ENCODE results near the gene CASQ2. TPM values are rescaled to one million over a fixed set of nuclear protein-coding genes. Genes with fewer than 3 reads are reported as not detected.

The CASQ2 gene
- total RNA-seq, 4 donors from 2014 or later = 1.5 to 30.2 (median 7.8) TPM

DNA sequence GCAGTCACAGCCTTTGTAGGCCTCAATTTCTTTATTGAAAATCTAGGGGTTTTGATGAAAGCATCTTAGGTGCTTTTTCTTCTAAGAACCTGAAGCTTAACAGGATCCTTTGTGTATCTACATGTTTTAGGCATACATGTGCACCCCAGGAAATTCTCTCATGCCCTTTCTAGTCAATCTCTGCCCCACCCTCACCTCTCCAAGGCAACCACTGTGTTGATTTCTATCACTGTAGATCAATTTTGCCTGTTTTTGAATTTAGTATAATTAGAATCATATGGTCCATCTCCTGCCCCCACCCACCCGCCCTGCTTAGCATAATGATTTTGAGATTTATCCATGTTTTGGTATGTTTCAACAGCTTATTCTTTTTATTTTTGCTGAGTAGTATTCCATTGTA lies 107.4 kb downstream of the CASQ2 start:
- Histone ChIP-seq H3K27ac (no peak overlapping the region), H3K27me3 (no peaks in the 10 kb centered on the region), H3K4me1 (no peaks in the 10 kb centered on the region), H3K9me3 (no peaks in the 10 kb centered on the region), H3K36me3 (no peaks in the 10 kb centered on the region), H3K4me3 (no peak overlapping the region)
- TF ChIP-seq POLR2A (IDR thresholded peaks at IDR 0.05) = no peak
- TF ChIP-seq, protein P1, sequence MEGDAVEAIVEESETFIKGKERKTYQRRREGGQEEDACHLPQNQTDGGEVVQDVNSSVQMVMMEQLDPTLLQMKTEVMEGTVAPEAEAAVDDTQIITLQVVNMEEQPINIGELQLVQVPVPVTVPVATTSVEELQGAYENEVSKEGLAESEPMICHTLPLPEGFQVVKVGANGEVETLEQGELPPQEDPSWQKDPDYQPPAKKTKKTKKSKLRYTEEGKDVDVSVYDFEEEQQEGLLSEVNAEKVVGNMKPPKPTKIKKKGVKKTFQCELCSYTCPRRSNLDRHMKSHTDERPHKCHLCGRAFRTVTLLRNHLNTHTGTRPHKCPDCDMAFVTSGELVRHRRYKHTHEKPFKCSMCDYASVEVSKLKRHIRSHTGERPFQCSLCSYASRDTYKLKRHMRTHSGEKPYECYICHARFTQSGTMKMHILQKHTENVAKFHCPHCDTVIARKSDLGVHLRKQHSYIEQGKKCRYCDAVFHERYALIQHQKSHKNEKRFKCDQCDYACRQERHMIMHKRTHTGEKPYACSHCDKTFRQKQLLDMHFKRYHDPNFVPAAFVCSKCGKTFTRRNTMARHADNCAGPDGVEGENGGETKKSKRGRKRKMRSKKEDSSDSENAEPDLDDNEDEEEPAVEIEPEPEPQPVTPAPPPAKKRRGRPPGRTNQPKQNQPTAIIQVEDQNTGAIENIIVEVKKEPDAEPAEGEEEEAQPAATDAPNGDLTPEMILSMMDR (IDR thresholded peaks at IDR 0.05) = no peak
- DNase-seq = no peak
- intact Hi-C loops (cut with DNase I; ENCODE audit: low total_unique reads) = no loop called here

- Histone ChIP-seq H3K36me3 (no peaks in the 10 kb centered on the region), H3K4me1 (no peaks in the 10 kb centered on the region), H3K4me3 (no peak overlapping the region), H3K27ac (no peak overlapping the region), H3K27me3 (no peaks in the 10 kb centered on the region), H3K9me3 (no peaks in the 10 kb centered on the region)
- no peak for TF ChIP-seq POLR2A (IDR thresholded peaks at IDR 0.05)
- TF ChIP-seq, protein P1 (IDR thresholded peaks at IDR 0.05) = no peak
- intact Hi-C loops (cut with DNase I; ENCODE audit: low total_unique reads) = no loop called here
- no peak for DNase-seq
Observed at GRCh38 chr1:115660151-115660550, 108.4 kb downstream of the CASQ2 start.

DNA sequence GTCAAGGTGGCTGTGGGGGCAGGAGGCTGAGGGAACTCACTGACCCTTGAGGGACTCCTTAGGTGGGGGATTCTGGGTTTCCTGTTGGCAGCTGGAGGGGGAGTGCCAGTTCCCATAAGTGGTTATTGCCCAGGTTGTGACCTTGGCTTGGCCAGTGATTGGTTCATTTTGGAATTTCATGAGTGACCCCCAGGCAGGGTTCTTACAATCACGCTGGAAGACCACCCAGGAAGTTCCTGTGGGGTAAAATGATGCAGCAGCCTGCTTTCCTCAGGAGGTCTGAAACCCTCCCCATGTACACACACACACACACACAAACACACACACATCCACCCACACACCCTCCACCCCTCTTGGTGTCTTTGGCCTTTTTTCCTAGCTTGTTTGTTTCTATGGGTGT lies 109.9 kb downstream of the CASQ2 start:
- no peaks in the 10 kb centered on the region for H3K4me1 ChIP-seq
- no peak overlapping the region for H3K4me3 ChIP-seq
- intact Hi-C loops (cut with DNase I; ENCODE audit: low total_unique reads) = no loop called here
- H3K27ac ChIP-seq = no peak overlapping the region
- DNase-seq = no peak
- TF ChIP-seq POLR2A (IDR thresholded peaks at IDR 0.05) = no peak
- TF ChIP-seq, protein P1 (IDR thresholded peaks at IDR 0.05) = no peak
- no peaks in the 10 kb centered on the region for H3K27me3 ChIP-seq
- no peaks in the 10 kb centered on the region for H3K36me3 ChIP-seq
- H3K9me3 ChIP-seq = no peaks in the 10 kb centered on the region

- TF ChIP-seq, protein P1 (IDR thresholded peaks at IDR 0.05) = no peak
- no peak for TF ChIP-seq POLR2A (IDR thresholded peaks at IDR 0.05)
- intact Hi-C loops (cut with DNase I; ENCODE audit: low total_unique reads) = no loop called here
- H3K9me3 ChIP-seq = no peaks in the 10 kb centered on the region
Observed at GRCh38 chr1:115656461-115657077, 111.9 kb downstream of the CASQ2 start.

DNA sequence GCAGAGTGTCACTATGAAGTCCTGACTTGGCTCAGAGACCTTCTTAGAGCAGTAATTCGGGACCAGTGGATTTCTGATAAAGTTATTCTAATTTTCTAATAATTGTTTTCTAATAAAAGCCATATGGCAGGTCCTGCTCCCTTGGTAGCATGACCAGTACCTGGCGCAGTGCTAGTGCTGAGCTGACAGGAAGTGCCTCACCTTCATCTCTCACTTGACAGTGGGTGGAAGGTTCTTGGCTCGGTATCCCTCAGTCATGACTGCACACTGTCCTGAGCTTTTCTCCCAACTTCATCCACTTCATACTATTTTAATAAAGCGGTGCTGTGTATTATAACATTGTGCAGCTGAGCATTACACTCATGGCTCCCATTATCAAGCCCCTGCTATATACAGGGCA lies 112.6 kb downstream of the CASQ2 start:
- TF ChIP-seq, protein P1 (IDR thresholded peaks at IDR 0.05) = no peak
- TF ChIP-seq POLR2A (IDR thresholded peaks at IDR 0.05) = no peak
- Histone ChIP-seq H3K9me3 (no peaks in the 10 kb centered on the region), H3K36me3 (no peaks in the 10 kb centered on the region), H3K27me3 (no peaks in the 10 kb centered on the region), H3K27ac (no peak overlapping the region), H3K4me1 (no peaks in the 10 kb centered on the region), H3K4me3 (no peak overlapping the region)
- no peak for DNase-seq
- intact Hi-C loops (cut with DNase I; ENCODE audit: low total_unique reads) = no loop called here

More at GRCh38 chr1:115656461-115657077, 111.9 kb downstream of the CASQ2 start:
- Histone ChIP-seq H3K27me3 (no peaks in the 10 kb centered on the region), H3K36me3 (no peaks in the 10 kb centered on the region), H3K4me3 (no peak overlapping the region), H3K4me1 (no peaks in the 10 kb centered on the region), H3K27ac (no peak overlapping the region)
- DNase-seq = no peak

Data from uterus (tissue), 4 donors.